ENCODE measurements around the gene PDE2A. TPM values are rescaled to one million over a fixed set of nuclear protein-coding genes. Genes with fewer than 3 reads are reported as not detected.

PDE2A gene
- polyA plus RNA-seq, 1 experiment = 0.64 TPM

GRCh38 chr11:72606748-72607468 lies 67.3 kb downstream of the PDE2A start:
- Histone ChIP-seq H3K27me3 (ENCODE audit: control insufficient read depth, insufficient read depth, low read length) (peaks cover 25% of the 10 kb centered on the region), H3K4me3 (ENCODE audit: low read depth, low read length) (no peak overlapping the region), H3K36me3 (ENCODE audit: control insufficient read depth, insufficient read depth, low read length) (no peaks in the 10 kb centered on the region)
- TF ChIP-seq CTCF (IDR thresholded peaks at IDR 0.05; ENCODE audit: insufficient read depth, low read depth, low read length) = no peak
- ChIA-PET CTCF (interaction anchor here (1.0 to 1.2 kb wide), 3 partner anchors 18 to 135 kb away, joined by 3 to 5 read pairs (median 4); no protein-coding TSS in a partner anchor), POLR2A (no interaction called here)
- no peak for DNase-seq (ENCODE audit: low read depth)

DNA sequence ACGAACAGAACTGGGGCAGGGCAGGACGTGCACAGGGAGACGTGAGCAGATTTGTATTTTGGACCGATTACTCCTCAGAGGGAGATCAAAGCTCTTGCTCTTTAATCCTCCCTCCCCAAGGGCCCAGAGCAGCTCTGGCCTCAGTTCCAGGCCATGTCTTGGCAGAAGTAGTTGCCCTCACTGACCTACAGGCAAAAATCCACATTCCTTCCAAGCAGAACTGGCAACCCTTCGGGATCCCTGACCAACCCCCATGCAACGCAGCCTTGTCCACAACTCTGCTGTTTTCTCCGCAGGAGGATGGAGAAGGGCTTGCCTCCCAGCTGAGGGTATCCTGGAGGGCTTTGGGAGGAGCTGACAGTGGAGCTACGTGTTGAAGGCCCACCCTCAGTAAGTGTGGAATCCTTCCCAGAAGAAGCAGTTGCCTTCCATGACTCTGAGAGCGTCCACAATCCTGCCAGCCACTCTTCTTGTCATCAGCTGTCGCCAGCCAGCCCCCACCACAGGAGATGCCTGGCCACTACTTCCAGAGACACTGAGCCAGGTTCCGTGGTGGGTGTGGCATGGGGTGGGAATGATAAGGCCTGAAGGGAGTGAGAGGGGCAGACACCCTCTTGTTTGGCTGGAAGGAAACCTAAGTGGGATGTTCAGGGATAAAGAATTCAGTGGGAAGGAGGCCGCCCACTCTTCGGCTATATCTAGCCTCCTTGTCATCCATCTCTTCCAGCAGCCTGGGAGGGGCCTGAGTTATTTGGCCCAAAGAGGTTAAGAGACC lies 68.1 kb downstream of the PDE2A start:
- CTCF ChIA-PET = interaction anchor here (0.7 to 1.2 kb wide), 4 partner anchors 17 to 135 kb away, joined by 3 to 5 read pairs (median 4); no protein-coding TSS in a partner anchor

GRCh38 chr11:72604256-72604655 lies 70.0 kb downstream of the PDE2A start:
- CTCF ChIA-PET = interaction anchor here (1.8 to 4.4 kb wide), 2 partner anchors 18 to 79 kb away, joined by 5 to 21 read pairs; no protein-coding TSS in a partner anchor
- no peak for DNase-seq (ENCODE audit: low read depth)
- Histone ChIP-seq H3K27me3 (ENCODE audit: control insufficient read depth, insufficient read depth, low read length) (peaks cover 24% of the 10 kb centered on the region), H3K4me3 (ENCODE audit: low read depth, low read length) (no peak overlapping the region), H3K36me3 (ENCODE audit: control insufficient read depth, insufficient read depth, low read length) (no peaks in the 10 kb centered on the region)
- TF ChIP-seq CTCF (IDR thresholded peaks at IDR 0.05; ENCODE audit: insufficient read depth, low read depth, low read length) = no peak
- POLR2A ChIA-PET = no interaction called here

More for the DNA sequence above, 68.1 kb downstream of the PDE2A start:
- Histone ChIP-seq H3K36me3 (ENCODE audit: control insufficient read depth, insufficient read depth, low read length) (no peaks in the 10 kb centered on the region), H3K4me3 (ENCODE audit: low read depth, low read length) (no peak overlapping the region), H3K27me3 (ENCODE audit: control insufficient read depth, insufficient read depth, low read length) (peaks cover 25% of the 10 kb centered on the region)
- no peak for TF ChIP-seq CTCF (IDR thresholded peaks at IDR 0.05; ENCODE audit: insufficient read depth, low read depth, low read length)
- POLR2A ChIA-PET = no interaction called here
- no peak for DNase-seq (ENCODE audit: low read depth)

DNA sequence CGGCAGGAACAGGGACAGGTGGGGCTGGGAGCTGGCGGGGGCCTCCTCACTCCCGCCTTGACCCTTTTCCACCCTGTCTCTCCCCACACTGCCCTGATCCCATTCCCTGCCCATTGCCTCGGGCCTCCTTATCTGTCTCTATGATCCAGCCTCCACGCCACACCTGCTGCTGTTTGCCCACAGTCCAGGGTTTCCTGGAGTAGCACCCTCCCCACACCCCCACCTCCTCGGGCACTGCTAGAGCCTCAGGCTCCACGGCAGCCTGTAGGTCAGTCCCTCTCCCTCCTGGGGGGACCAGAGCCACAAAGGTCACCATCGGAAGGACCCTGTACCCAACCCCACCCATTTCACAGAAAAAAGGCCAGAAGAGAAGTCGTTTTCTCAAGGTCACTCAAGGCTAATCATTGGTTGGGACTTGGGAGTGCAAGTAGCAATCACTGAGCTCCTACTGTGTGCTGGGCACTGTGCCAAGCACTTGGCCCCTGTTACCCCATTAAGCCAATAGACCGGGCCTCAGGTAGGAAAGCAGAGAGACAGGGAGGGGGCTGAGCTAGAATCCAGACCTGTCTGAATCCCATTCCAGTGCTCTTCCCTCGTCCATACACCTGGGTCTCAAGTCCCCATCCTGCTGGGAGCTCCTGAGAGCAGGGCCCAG lies 71.8 kb downstream of the PDE2A start:
- Histone ChIP-seq H3K36me3 (ENCODE audit: control insufficient read depth, insufficient read depth, low read length) (no peaks in the 10 kb centered on the region), H3K4me3 (ENCODE audit: low read depth, low read length) (no peak overlapping the region), H3K27me3 (ENCODE audit: control insufficient read depth, insufficient read depth, low read length) (peaks cover 21% of the 10 kb centered on the region)
- ChIA-PET CTCF (interaction anchor here (0.9 to 4.4 kb wide), 3 partner anchors 14 to 81 kb away, joined by 3 to 21 read pairs (median 5); no protein-coding TSS in a partner anchor), POLR2A (no interaction called here)
- no peak for TF ChIP-seq CTCF (IDR thresholded peaks at IDR 0.05; ENCODE audit: insufficient read depth, low read depth, low read length)
- DNase-seq (ENCODE audit: low read depth) = no peak

- CTCF ChIA-PET = interaction anchor here (0.9 to 4.4 kb wide), 4 partner anchors 14 to 84 kb away, joined by 3 to 21 read pairs (median 11); no protein-coding TSS in a partner anchor
- POLR2A ChIA-PET = no interaction called here
- peaks cover 21% of the 10 kb centered on the region for H3K27me3 ChIP-seq (ENCODE audit: control insufficient read depth, insufficient read depth, low read length)
Measured at GRCh38 chr11:72600557-72600956, 73.7 kb downstream of the PDE2A start.

More at GRCh38 chr11:72600557-72600956, 73.7 kb downstream of the PDE2A start:
- DNase-seq (ENCODE audit: low read depth) = no peak
- no peak overlapping the region for H3K4me3 ChIP-seq (ENCODE audit: low read depth, low read length)
- no peaks in the 10 kb centered on the region for H3K36me3 ChIP-seq (ENCODE audit: control insufficient read depth, insufficient read depth, low read length)
- TF ChIP-seq CTCF (IDR thresholded peaks at IDR 0.05; ENCODE audit: insufficient read depth, low read depth, low read length) = no peak

All from BJ (cell line).